HEK293T (cell line): ENCODE results near the gene HMCN2.

Experiments
- CTCF ChIA-PET: fragments of 350-600 bp; formaldehyde crosslinking; extraction: SDS; loops from one replicate; lab custom pipeline; 2021; ENCODE audit warnings: antibody characterized with exemption, inconsistent platforms; lab: Yijun Ruan, JAX
- POLR2A ChIA-PET: fragments of 350-600 bp; formaldehyde crosslinking; extraction: SDS; loops from one replicate; lab custom pipeline; 2020; ENCODE audit warnings: antibody characterized with exemption, inconsistent platforms; lab: Yijun Ruan, JAX
- DNase-seq: peaks from one replicate; pipeline ENCODE4 v3.0.0; 2012; ENCODE audit warnings: mixed read lengths; ENCODE audit errors: extremely low spot score
- ARNT ChIP-seq: fragments of 450-650 bp; IDR thresholded peaks from 2 replicates; pipeline ENCODE4 v1.6.1; 2017; ENCODE audit warnings: mild to moderate bottlenecking
- BHLHE40 ChIP-seq: fragments of 450-650 bp; IDR thresholded peaks from 2 replicates; pipeline ENCODE4 v1.6.1; 2016; ENCODE audit warnings: mild to moderate bottlenecking, moderate library complexity, borderline replicate concordance
- CTBP1 ChIP-seq: fragments of 450-650 bp; IDR thresholded peaks from 2 replicates; pipeline ENCODE4 v1.6.1; 2016; ENCODE audit warnings: borderline replicate concordance
- ELF4 ChIP-seq: fragments of 450-650 bp; IDR thresholded peaks from 2 replicates; pipeline ENCODE4 v1.6.1; 2017; ENCODE audit warnings: antibody characterized with exemption
- FOXA1 ChIP-seq: fragments of 450-650 bp; IDR thresholded peaks from 2 replicates; pipeline ENCODE4 v1.6.1; 2016; ENCODE audit warnings: mild to moderate bottlenecking
- FOXK2 ChIP-seq: fragments of 450-650 bp; IDR thresholded peaks from 2 replicates; pipeline ENCODE4 v1.6.1; 2016; ENCODE audit warnings: mild to moderate bottlenecking
- FOXM1 ChIP-seq: fragments of 450-650 bp; IDR thresholded peaks from 2 replicates; pipeline ENCODE4 v1.6.1; 2017; ENCODE audit warnings: mild to moderate bottlenecking, borderline replicate concordance
- HDGF ChIP-seq: fragments of 450-650 bp; IDR thresholded peaks from 2 replicates; pipeline ENCODE4 v1.6.1; 2017; ENCODE audit warnings: antibody characterized with exemption, borderline replicate concordance
- L3MBTL2 ChIP-seq: fragments of 450-650 bp; conservative IDR thresholded peaks from 2 replicates; pipeline ENCODE4 v1.6.1; 2016; ENCODE audit warnings: mild to moderate bottlenecking
- LEF1 ChIP-seq: fragments of 450-650 bp; IDR thresholded peaks from 2 replicates; pipeline ENCODE4 v1.6.1; 2017; ENCODE audit warnings: mild to moderate bottlenecking, borderline replicate concordance
- NFRKB ChIP-seq: fragments of 450-650 bp; IDR thresholded peaks from 2 replicates; pipeline ENCODE4 v1.6.1; 2016; ENCODE audit warnings: mild to moderate bottlenecking, moderate library complexity
- PKNOX1 ChIP-seq: fragments of 450-650 bp; IDR thresholded peaks from 2 replicates; pipeline ENCODE4 v1.6.1; 2016
- SP1 ChIP-seq: fragments of 450-650 bp; IDR thresholded peaks from 2 replicates; pipeline ENCODE4 v1.6.1; 2017
- SUZ12 ChIP-seq: fragments of 450-650 bp; IDR thresholded peaks from 2 replicates; pipeline ENCODE4 v1.6.1; 2016; ENCODE audit warnings: mild to moderate bottlenecking
- TARDBP ChIP-seq: fragments of 450-650 bp; IDR thresholded peaks from 2 replicates; pipeline ENCODE4 v1.6.1; 2016
- ZNF384 ChIP-seq: fragments of 450-650 bp; IDR thresholded peaks from 2 replicates; pipeline ENCODE4 v1.6.1; 2016

Gene HMCN2

GRCh38 chr9:130265431-130266235 is at the start of gene HMCN2:
Gene HMCN2 (plus strand): TSS chr9:130265760. CDS start chr9:130265879, 119 bp downstream.
- ChIA-PET CTCF (no interaction called here), POLR2A (interaction anchor here (0.6 kb wide), 1 partner anchor 380 kb away, joined by 3 read pairs; no protein-coding TSS in a partner anchor)
- peak; percentile 50 for DNase-seq
- TF ChIP-seq FOXM1 (no peak), SP1 (no peak), BHLHE40 (no peak), FOXA1 (no peak), CTBP1 (no peak), TARDBP (no peak), NFRKB (no peak), SUZ12 (no peak), PKNOX1 (no peak), HDGF (no peak), ARNT (no peak), ELF4 (no peak), ZNF384 (no peak)

- CTCF ChIA-PET, result no interaction called here
- TF ChIP-seq LEF1 (no peak), HDGF (no peak), PKNOX1 (no peak), FOXM1 (no peak), L3MBTL2 (no peak), CTBP1 (no peak)
- POLR2A ChIA-PET, result no interaction called here
- no peak for DNase-seq
Measured at GRCh38 chr9:130217838-130218237, 47.7 kb upstream of the HMCN2 start.

- TF ChIP-seq CTBP1, result no peak
- POLR2A ChIA-PET, result interaction anchor here (0.6 kb wide), 1 partner anchor 101 kb away, joined by 4 read pairs; no protein-coding TSS in a partner anchor
- no peak for DNase-seq
- CTCF ChIA-PET, result no interaction called here
Measured at GRCh38 chr9:130219661-130220096, 45.9 kb upstream of the HMCN2 start.

GRCh38 chr9:130220352-130220751 is 45.2 kb upstream of the HMCN2 start:
- ChIA-PET POLR2A (no interaction called here), CTCF (no interaction called here)
- TF ChIP-seq FOXK2 (no peak), FOXM1 (no peak), CTBP1 (no peak), SP1 (no peak), L3MBTL2 (no peak), BHLHE40 (no peak), ARNT (no peak), FOXA1 (no peak), ZNF384 (no peak), LEF1 (no peak), SUZ12 (no peak), PKNOX1 (no peak), TARDBP (no peak), NFRKB (no peak), ELF4 (no peak), HDGF (no peak)
- peak; percentile 39 for DNase-seq

- no peak for TF ChIP-seq HDGF
- TF ChIP-seq CTBP1, result no peak
- no peak for TF ChIP-seq TARDBP
- TF ChIP-seq ARNT, result no peak
- TF ChIP-seq PKNOX1, result no peak
- POLR2A ChIA-PET, result no interaction called here
- CTCF ChIA-PET, result interaction anchor here (1.4 kb wide), 1 partner anchor 13 kb away, joined by 3 read pairs; no protein-coding TSS in a partner anchor
- DNase-seq, result no peak
Measured at GRCh38 chr9:130222833-130223232, 42.7 kb upstream of the HMCN2 start.

GRCh38 chr9:130225071-130225470 is 40.5 kb upstream of the HMCN2 start:
- ChIA-PET CTCF (interaction anchor here (0.6 kb wide), 1 partner anchor 365 kb away, joined by 3 read pairs; no protein-coding TSS in a partner anchor), POLR2A (no interaction called here)
- TF ChIP-seq ARNT (no peak), ZNF384 (no peak), LEF1 (no peak), NFRKB (no peak), CTBP1 (no peak), ELF4 (no peak), L3MBTL2 (no peak), FOXK2 (no peak), PKNOX1 (no peak), BHLHE40 (no peak), TARDBP (no peak), FOXM1 (no peak), SP1 (no peak), HDGF (no peak), FOXA1 (no peak)
- no peak for DNase-seq
